T-helper 2 cell treated with Interferon-gamma antibody and Interleukin-4, amounts not matched to agents 5 μg/mL and 100 μg/mL, for 36 hours (primary cell): Measurements from ENCODE around the gene SHTN1.

Experiments used
- DNase-seq: peaks from one replicate; pipeline ENCODE4 v3.0.0; 2021; ENCODE audit warnings: low spot score
- H3K27ac Mint-ChIP-seq: one replicate; pipeline ENCODE4 v1.8.0; 2021; ENCODE audit warnings: mild to moderate bottlenecking, mixed read lengths
- H3K27me3 Mint-ChIP-seq: one replicate; pipeline ENCODE4 v1.8.0; 2021; ENCODE audit warnings: low read depth, mixed read lengths
- H3K36me3 Mint-ChIP-seq: one replicate; pipeline ENCODE4 v1.8.0; 2021; ENCODE audit warnings: low read depth, mixed read lengths
- H3K4me1 Mint-ChIP-seq: one replicate; pipeline ENCODE4 v1.8.0; 2021; ENCODE audit warnings: low read depth, mixed read lengths
- H3K4me3 Mint-ChIP-seq: one replicate; pipeline ENCODE4 v1.8.0; 2022; ENCODE audit warnings: mild to moderate bottlenecking, moderate library complexity, mixed read lengths
- H3K9me3 Mint-ChIP-seq: one replicate; pipeline ENCODE4 v1.8.0; 2021; ENCODE audit warnings: mixed read lengths

The SHTN1 gene

DNA sequence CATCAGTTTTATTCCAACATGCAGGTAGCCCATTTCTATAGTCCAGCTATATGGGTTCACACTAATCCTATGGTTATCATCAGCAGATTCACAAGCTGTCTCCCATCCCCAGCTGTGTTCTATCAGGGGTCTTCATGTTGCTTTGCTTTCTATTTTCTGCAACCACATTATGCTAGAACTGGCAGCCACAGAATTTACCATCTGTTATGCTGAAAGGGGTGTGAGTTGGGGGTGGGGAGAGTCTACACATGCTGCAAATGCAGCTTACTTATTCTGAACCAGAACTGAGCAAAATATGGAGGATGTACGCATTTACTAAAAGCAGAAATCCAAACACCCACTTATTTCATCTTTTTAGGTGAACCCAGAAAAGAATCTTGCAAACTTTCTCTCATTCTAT lies 32.9 kb downstream of the SHTN1 start:
- no peak overlapping the region for H3K4me3 Mint-ChIP-seq
- no peaks in the 10 kb centered on the region for H3K9me3 Mint-ChIP-seq
- H3K27ac Mint-ChIP-seq: no peak overlapping the region
- no peak for DNase-seq
- no peaks in the 10 kb centered on the region for H3K36me3 Mint-ChIP-seq
- no peaks in the 10 kb centered on the region for H3K4me1 Mint-ChIP-seq
- no peaks in the 10 kb centered on the region for H3K27me3 Mint-ChIP-seq

DNA sequence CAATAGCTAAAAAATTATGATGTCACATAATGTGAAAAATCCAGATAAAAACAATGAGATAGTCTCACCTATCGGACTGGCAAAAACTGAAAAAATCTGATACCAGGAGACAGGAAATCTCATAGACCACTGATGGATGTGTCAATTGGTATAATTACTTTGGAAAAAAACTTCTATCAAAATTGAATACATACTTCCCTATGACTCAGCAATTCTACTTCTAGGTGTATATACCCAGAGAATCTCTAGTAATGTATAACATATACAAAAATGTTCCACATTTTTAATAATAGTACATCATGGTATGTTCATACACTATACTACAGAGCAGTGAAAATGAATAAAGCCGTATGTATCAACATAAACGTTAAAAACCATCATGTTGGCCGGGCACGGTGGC lies 34.9 kb downstream of the SHTN1 start:
- H3K4me3 Mint-ChIP-seq: no peak overlapping the region
- H3K9me3 Mint-ChIP-seq: no peaks in the 10 kb centered on the region
- no peaks in the 10 kb centered on the region for H3K27me3 Mint-ChIP-seq

DNA sequence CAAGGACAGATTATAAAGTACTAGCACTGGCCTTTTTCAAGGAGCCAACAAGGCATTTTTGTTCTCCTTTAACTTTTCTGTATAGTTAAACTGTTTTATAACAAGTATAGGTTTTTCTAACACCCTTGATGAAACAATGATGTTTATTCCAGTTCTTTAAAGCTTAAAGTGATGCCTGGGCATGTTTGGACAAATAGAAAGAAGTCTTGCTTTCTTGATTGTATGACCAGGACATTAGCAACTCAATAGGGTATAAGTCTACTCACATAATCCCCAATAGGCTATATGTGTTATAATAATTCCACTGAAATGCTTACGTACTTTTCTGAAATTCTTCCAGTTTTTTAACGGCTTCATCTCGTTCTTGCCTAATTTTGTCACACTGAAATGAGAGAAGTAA lies 36.7 kb downstream of the SHTN1 start:
- no peaks in the 10 kb centered on the region for H3K4me1 Mint-ChIP-seq
- no peak overlapping the region for H3K27ac Mint-ChIP-seq
- no peaks in the 10 kb centered on the region for H3K9me3 Mint-ChIP-seq
- H3K4me3 Mint-ChIP-seq: no peak overlapping the region
- no peaks in the 10 kb centered on the region for H3K27me3 Mint-ChIP-seq
- DNase-seq: no peak
- H3K36me3 Mint-ChIP-seq: no peaks in the 10 kb centered on the region

More for the DNA sequence above, 34.9 kb downstream of the SHTN1 start:
- Mint-ChIP-seq H3K36me3 (no peaks in the 10 kb centered on the region), H3K4me1 (no peaks in the 10 kb centered on the region), H3K27ac (no peak overlapping the region)
- no peak for DNase-seq

DNA sequence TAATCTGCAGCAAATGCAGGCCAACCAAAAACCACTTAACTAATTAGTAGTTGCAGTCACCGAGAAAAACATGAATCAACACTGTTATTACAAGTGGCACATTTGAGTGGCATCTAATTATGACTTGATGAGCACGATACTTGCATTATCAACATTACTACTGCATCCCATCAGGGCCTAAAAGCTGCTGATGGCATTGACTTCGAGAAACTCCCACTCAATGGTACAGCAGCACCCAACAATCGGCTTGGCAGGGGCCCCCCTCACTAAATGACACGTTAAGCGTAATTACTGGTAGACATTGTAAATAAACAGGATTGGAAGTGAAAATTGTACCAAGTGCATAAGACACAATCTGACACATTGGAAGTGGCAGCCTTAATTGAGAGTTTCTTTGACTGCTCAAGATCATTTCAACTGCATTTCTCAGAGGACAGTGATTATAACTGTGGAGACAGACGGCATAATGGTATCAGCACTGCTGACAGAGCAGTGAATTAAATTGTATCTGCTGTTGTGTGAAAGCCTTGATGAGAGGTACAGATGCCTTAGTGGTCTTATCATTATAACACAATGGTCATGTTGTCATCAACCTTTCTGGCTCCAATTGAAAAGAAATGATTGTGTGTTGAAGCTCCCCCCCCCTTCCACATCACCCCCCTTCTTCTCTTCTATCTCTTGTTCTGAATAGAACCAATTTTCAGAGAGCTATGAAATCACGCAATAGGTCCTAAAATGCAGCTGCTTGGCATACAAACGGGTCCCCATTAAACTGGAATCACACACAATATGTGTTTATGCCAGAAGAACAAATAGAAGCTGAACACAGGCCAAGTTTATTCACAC lies 43.4 kb downstream of the SHTN1 start:
- Mint-ChIP-seq H3K36me3 (no peaks in the 10 kb centered on the region), H3K27me3 (peaks cover 3% of the 10 kb centered on the region), H3K4me3 (no peak overlapping the region), H3K4me1 (no peaks in the 10 kb centered on the region), H3K9me3 (no peaks in the 10 kb centered on the region), H3K27ac (no peak overlapping the region)
- no peak for DNase-seq

DNA sequence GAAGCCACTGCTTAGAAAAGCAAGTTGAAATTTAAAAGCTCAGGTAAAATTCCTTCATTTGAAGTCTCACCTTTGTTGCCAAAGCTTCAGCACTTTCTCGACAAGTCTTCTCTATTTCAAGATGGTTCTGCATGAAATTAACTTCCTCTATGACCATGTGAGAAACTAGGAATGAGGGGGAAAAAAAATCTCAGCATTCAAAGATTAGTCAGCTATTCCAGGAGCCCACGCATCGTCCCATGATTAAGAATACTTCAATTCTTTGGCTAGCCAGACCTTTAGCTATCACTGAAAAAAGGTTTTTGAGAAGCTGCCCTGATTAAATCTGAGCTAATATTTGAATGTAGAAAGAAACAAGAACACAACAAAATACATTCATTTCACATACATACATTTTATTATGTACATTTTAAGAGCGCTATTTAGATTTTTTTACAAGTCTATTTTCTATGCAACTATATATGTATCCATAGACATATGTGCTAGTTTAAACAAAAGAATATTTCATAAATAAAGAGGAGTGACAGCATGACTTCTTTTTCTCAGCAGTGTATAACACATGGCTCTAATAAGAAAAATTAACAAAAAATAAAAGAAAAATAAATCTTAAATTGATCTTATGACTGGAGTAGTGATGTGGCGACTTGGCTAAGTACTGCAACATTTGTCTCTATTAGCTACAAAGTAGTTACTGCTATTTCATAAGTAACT lies 44.8 kb downstream of the SHTN1 start:
- Mint-ChIP-seq H3K27ac (no peak overlapping the region), H3K36me3 (no peaks in the 10 kb centered on the region), H3K4me1 (no peaks in the 10 kb centered on the region), H3K4me3 (no peak overlapping the region), H3K9me3 (no peaks in the 10 kb centered on the region), H3K27me3 (peaks cover 3% of the 10 kb centered on the region)
- DNase-seq: no peak

DNA sequence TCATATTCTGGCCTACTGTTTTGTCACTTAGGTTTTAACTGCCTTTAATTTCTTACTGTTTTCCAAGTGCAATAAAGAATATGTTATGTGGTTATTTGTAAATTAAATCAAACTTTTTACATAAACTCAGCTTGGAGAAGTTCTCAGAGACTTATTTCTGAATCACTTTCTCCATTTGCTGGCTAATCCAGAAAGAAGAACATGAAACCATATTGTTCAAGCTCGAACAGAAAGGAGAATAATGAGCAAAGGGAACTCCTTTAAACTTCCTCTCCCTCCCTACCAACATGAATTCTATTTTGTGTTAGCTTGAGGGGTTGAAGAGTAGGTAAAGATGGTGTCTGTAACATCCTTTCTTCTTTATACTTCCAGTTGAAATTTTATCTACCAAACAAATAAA lies 52.3 kb downstream of the SHTN1 start:
- H3K36me3 Mint-ChIP-seq: no peaks in the 10 kb centered on the region
- no peaks in the 10 kb centered on the region for H3K4me1 Mint-ChIP-seq
- H3K27ac Mint-ChIP-seq: no peak overlapping the region
- no peak overlapping the region for H3K4me3 Mint-ChIP-seq
- no peak for DNase-seq
- no peaks in the 10 kb centered on the region for H3K9me3 Mint-ChIP-seq
- H3K27me3 Mint-ChIP-seq: peaks cover 2% of the 10 kb centered on the region

DNA sequence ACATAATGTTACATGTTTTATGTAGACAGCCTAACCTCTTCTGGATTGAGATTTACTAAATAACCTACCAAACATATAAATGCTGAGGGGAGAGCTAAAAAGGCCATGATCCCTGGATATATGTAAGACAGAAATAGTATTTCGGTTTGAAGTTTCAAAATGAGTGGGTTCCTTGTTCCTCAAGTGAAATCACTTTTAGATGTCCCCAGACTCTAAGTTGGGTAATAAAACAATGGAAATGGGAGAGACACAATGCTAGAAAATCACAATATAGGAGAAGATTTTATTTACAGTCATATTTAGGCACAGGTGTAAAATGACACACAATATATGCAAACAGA lies 56.5 kb downstream of the SHTN1 start:
- Mint-ChIP-seq H3K9me3 (no peaks in the 10 kb centered on the region), H3K27me3 (no peaks in the 10 kb centered on the region), H3K4me1 (no peaks in the 10 kb centered on the region), H3K36me3 (no peaks in the 10 kb centered on the region), H3K27ac (no peak overlapping the region), H3K4me3 (no peak overlapping the region)
- no peak for DNase-seq

DNA sequence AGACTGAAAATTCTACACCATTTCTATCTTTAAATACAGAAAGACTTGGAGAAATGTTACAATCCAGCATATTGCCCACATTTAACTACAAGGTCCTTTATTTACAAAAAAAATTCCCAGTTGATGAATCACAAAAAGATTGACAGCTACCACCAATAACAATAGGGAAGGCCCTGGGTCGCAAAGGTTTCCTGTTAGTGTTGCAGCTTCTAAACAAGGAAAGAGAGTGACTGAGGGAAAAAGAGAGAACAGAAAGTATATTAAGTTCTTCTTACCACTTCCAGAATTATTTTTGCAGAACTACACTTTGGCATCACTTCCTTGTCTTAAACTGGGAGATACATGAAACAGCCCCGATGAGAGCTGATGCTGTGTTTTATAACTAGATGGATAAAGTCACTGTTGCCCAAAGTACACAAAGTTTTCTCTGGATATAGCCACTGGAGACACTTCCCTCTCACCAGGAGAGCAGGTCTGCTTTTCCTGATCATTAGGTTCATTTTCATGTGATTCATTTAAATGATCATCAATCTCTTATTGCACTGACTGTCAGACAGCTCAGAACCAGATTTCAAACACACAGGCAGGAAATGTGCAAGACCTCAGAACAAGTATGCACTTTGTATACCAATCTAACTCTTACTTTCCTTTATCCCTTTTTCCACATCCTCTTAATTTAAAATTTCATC lies 57.0 kb downstream of the SHTN1 start:
- Mint-ChIP-seq H3K36me3 (no peaks in the 10 kb centered on the region), H3K4me3 (no peak overlapping the region), H3K9me3 (no peaks in the 10 kb centered on the region), H3K27ac (no peak overlapping the region), H3K4me1 (no peaks in the 10 kb centered on the region), H3K27me3 (no peaks in the 10 kb centered on the region)
- no peak for DNase-seq

DNA sequence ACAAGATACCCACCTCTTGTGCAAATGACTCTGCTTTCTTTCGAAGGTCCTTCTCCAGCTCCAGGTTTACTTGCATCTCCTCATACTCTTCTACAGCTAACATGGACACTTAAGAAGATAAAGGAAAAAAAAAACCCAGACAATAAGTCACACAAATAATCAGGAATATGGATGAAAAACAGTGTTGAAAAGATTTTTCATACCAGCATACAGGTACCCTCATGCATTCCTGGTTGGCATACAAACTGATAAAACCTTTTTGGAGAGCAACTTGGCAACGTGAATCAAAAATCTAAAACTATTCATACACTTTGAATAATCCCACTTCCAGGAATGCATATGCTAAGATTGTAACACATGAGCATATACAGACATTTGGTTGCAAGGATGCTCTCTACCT lies 60.1 kb downstream of the SHTN1 start:
- H3K9me3 Mint-ChIP-seq: no peaks in the 10 kb centered on the region

DNA sequence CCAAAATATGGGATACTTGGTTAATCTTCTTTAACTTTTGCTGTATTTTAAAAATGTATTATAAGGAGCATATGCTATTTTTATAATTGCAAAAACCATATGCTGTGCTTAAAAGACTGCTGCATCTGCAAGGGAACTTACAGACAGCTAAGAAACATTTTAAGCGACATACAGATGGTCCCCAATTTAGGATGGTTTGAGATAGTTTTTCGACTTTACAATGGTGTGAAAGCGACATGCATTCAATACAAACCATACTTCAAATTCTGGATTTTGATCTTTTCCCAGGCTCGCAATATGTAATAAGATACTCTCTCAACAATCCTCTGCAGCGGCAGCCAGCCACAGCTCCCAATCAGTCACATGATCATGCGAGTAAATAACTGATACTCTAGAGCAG lies 73.2 kb downstream of the SHTN1 start:
- Mint-ChIP-seq H3K27ac (no peak overlapping the region), H3K4me3 (no peak overlapping the region), H3K9me3 (no peaks in the 10 kb centered on the region), H3K4me1 (no peaks in the 10 kb centered on the region), H3K27me3 (no peaks in the 10 kb centered on the region), H3K36me3 (no peaks in the 10 kb centered on the region)
- no peak for DNase-seq

More for the DNA sequence above, 60.1 kb downstream of the SHTN1 start:
- H3K27ac Mint-ChIP-seq: no peak overlapping the region
- H3K4me1 Mint-ChIP-seq: no peaks in the 10 kb centered on the region
- DNase-seq: no peak
- no peaks in the 10 kb centered on the region for H3K36me3 Mint-ChIP-seq
- no peaks in the 10 kb centered on the region for H3K27me3 Mint-ChIP-seq
- H3K4me3 Mint-ChIP-seq: no peak overlapping the region

DNA sequence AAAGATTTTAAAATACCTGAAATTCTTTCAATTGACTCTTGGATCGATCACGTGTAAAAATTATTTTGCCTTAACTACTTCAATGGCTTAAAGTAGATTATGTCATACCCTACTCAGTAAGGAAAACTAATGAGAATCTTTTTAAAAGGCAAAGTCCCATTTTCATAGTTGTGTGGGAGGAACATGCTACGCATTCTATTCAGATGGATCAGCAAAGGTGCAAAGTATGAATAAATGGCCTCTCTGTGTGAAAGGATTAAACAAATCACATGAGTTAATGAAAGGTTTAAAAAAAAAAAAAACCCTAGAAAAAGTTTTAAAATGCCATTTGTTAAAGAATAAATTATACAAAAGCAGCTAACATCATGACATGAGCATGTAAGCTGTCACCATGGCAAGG lies 78.6 kb downstream of the SHTN1 start:
- no peaks in the 10 kb centered on the region for H3K27me3 Mint-ChIP-seq
- H3K4me3 Mint-ChIP-seq: no peak overlapping the region
- no peaks in the 10 kb centered on the region for H3K4me1 Mint-ChIP-seq
- no peak overlapping the region for H3K27ac Mint-ChIP-seq
- DNase-seq: no peak
- H3K9me3 Mint-ChIP-seq: no peaks in the 10 kb centered on the region
- H3K36me3 Mint-ChIP-seq: no peaks in the 10 kb centered on the region

DNA sequence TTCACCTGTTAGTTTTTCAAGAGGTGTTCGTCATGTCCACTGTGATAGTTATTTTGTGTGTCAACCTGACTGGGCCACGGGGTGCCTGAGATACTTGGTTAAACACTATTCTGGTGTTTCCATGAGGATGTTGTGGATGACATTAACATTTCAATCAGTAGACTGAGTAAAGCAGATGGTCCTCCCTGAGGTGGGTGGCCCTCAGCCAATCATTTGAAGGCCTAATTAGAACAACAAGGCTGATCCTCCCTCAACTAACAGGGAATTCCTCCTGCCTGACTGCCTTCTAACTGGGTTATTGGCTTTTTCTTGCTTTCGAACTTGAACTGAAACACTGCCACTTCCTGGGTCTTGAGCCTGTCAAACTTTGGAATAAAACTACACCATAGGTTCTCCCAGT lies 79.9 kb downstream of the SHTN1 start:
- Mint-ChIP-seq H3K4me3 (no peak overlapping the region), H3K27ac (no peak overlapping the region), H3K36me3 (no peaks in the 10 kb centered on the region), H3K4me1 (no peaks in the 10 kb centered on the region), H3K9me3 (no peaks in the 10 kb centered on the region), H3K27me3 (no peaks in the 10 kb centered on the region)
- no peak for DNase-seq

DNA sequence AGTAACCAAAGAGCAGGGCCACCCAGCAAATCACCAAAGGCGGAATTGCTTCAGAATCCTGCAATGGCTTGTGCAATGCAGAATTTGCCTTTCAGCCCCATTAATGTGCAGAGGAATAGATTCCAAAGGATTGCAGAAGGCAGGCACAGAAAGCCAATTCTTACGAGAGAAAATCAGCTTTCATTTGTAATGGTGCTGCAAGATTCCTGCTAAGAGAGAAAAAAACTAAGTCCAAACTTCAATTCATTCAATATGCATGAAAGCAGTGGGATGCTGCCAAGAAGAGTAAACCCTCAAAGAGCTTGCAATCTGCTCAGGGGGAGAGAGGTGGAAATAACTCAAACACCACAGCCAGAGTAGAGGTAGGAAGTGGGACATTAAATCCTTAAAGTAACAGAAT lies 85.3 kb downstream of the SHTN1 start:
- DNase-seq: no peak
- no peak overlapping the region for H3K27ac Mint-ChIP-seq
- H3K4me3 Mint-ChIP-seq: no peak overlapping the region
- no peaks in the 10 kb centered on the region for H3K36me3 Mint-ChIP-seq
- H3K9me3 Mint-ChIP-seq: no peaks in the 10 kb centered on the region
- H3K4me1 Mint-ChIP-seq: no peaks in the 10 kb centered on the region
- H3K27me3 Mint-ChIP-seq: peaks cover 3% of the 10 kb centered on the region

DNA sequence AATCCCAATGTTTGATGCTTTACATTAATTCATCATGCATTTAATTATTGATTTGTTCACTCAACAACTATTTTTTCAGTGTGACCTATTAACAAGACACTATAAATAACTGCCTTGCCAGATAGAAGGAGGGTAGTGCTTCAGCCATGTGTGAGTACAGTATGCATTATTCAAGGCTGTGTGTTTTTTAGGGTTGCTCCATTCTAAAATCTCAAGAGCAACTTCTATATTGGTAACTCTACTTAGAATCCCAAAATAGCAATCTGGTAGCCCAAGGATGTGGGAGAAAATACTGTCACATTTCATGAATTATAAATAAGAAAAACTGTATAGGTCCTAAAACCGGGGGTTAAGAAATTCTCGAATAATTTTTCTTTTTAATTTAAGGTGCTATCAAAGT lies 85.8 kb downstream of the SHTN1 start:
- Mint-ChIP-seq H3K4me3 (no peak overlapping the region), H3K27ac (no peak overlapping the region), H3K9me3 (no peaks in the 10 kb centered on the region), H3K36me3 (no peaks in the 10 kb centered on the region), H3K4me1 (no peaks in the 10 kb centered on the region), H3K27me3 (peaks cover 3% of the 10 kb centered on the region)
- no peak for DNase-seq
